ENCODE data around the gene NT5C1A.

GRCh38 chr1:39668894-39669293 lies 3.0 kb downstream of the NT5C1A start:
- TF ChIP-seq TP53 (CRISPR knock-in tag; IDR thresholded peaks at IDR 0.05) (no peak), USF2 (IDR thresholded peaks at IDR 0.05) (no peak), CTCF (IDR thresholded peaks at IDR 0.05) (no peak), NPAS2 (CRISPR knock-in tag; IDR thresholded peaks at IDR 0.05; ENCODE audit: borderline replicate concordance) (no peak), POLR2A (IDR thresholded peaks at IDR 0.05; ENCODE audit: low read length) (no peak), ESRRA (IDR thresholded peaks at IDR 0.05; ENCODE audit: borderline replicate concordance, low read length) (no peak), EP300 (IDR thresholded peaks at IDR 0.05) (no peak)
